Hippocampal formation (tissue), 2 donors: ENCODE results near the gene TRIM75.
"Not testable (repeated sequence)": the region's sequence is repeated elsewhere in the genome, so short reads cannot be mapped to it uniquely, and the experiment has no call there.

Experiments
- DNase-seq, 2 donors: peaks; one replicate each; lab custom pipeline; 2025; lab: John Stamatoyannopoulos, UW

Gene TRIM75

DNA sequence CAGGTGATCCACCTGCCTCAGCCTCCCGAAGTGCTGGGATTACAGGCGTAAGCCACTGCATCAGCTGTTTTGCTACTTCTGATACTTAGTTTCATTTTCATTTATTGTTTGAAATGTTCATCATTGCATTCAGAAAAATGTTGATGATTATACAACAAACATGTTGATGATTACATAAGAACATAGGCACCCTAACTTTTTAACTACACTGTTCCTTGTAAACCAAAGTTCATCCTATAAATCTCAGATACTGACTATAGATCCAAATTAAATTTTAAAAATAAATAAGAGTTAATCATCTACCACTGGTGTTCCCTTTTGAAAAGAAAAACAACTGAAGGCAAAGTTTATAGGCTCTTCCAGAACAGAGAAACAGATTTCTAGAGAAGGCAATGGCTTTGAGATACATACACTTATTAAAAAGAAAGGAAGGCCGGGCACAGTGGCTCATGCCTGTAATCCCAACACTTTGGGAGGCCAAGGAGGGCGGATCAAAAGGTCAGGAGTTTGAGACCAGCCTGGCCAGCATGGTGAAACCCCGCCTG lies 23.4 kb downstream of the TRIM75 start:
- no peak for DNase-seq

DNA sequence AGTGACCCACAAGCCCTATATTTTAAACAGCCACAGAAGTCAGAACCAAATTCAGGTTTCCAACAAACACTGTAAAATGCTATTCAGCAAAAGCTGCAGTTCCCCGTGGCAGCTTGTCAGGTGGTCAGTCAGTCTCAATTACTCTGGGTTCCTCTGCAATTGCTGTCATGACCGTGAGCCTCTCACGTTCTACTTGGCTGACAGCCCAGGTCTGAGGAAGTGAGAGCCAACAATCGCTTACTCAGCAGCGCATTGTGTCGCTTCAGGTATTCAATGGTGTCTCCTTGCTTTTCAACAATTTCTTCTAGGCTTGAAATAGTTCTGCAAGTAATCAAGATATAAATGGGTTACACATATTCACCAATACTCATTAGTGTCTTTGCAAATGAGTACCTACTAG lies 25.8 kb downstream of the TRIM75 start:
- DNase-seq, result no peak

DNA sequence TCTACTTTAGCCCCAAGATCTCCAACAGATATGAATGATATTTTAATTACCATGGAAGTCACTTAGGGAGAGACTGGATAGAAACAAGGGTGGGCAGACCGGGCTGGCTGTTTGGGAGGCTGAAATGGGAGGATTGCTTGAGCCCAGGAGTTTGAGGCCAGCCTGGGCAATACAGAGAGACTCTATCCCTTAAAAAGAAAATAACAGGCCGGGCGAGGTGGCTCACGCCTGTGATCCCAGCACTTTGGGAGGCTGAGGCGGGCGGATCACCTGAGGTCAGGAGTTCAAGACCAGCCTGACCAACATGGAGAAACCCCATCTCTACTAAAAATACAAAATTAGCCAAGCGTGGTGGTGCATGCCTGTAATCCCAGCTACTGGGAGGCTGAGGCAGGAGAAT lies 31.1 kb downstream of the TRIM75 start:
- DNase-seq, result not testable (repeated sequence)

DNA sequence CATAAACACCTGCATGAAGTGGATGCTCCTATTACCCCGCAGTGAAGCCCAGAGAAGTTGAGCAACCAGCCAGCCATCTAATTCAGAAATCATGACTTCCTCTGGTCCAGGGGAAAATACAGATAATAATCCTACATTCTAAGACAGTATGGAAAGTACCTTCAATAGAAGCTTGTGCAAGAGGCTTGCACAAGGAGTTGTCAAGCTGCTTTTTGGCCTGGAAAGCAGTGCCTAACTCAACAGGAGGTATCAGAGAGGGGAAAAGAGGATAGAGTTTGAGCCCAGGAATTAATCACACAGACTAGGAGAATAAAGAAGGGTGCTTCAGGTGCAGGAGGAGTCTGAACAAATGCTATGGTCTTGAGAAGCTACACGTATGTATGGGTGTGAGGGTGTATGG lies 32.3 kb downstream of the TRIM75 start:
- DNase-seq, result no peak

DNA sequence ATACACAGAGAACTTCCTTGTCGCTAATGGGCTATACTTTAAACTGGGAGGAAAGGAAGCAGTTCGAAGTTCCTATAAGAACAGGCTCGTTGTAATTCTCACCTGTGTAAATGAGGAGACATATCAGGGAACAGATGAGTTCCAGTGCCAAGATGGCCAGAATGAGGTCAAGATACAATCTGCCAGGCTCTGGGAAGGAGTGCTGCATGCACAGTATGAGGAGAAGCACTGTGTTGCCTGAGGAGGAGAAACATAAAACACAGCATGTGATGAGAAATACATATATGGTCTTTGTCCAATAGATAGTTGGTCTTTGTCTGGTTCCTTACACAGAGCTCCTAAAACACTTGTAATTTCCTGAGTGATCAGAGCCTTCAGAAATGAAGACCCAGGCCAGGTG lies 34.7 kb downstream of the TRIM75 start:
- no peak for DNase-seq

DNA sequence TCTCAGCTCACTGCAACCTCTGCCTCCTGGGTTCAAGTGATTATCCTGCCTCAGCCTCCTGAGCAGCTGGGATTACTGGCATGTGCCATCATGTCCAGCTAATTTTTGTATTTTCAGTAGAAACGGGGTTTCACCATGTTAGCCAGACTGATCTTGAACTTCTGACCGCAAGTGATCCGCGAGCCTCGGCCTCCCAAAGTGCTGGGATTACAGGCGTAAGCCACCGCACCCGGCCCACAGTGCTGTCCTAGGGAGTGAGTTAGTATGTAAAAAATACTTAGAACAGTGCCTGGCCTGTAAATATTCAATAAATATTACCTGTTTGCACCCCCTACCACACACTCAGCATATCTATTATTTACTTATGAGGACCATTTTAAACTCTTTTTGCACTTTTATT lies 38.5 kb downstream of the TRIM75 start:
- DNase-seq, result not testable (repeated sequence)

DNA sequence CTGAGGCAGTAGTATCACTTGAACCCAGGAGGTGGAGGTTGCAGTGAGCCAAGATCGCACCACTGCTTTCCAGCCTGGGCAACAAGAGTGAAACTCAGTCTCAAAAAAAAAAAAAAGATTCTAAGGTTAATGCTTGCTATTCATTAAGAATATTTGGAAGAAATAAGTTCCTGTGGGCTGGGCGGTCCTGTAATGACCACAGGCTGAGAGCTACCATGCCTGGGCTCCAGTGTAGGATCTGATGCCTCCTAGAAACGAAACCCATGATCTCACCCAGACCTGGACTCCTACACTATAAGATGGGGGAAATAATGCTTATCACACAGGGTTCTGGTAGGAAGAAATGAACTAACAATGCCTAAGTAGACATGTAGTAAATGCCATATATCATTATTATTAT lies 41.2 kb downstream of the TRIM75 start:
- no peak for DNase-seq

DNA sequence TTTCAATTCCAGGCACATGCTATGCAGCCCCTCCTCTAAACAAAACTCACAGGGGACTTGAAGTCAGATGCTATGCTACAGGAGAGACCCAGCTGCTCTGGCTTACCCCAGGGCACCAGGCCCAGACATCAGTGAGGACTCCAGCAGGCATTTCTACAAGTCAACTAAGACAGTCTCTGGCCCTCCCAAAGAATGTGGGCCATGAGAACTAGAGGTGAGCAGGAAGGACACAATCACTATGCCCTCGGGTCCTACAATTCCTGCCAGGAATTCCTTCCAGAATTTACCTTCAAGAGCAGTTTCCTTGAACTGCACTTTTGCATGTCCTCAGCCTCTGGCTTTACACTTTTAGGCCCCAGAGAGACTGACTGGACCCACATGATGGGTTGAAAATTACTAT lies 41.6 kb downstream of the TRIM75 start:
- DNase-seq, result no peak

DNA sequence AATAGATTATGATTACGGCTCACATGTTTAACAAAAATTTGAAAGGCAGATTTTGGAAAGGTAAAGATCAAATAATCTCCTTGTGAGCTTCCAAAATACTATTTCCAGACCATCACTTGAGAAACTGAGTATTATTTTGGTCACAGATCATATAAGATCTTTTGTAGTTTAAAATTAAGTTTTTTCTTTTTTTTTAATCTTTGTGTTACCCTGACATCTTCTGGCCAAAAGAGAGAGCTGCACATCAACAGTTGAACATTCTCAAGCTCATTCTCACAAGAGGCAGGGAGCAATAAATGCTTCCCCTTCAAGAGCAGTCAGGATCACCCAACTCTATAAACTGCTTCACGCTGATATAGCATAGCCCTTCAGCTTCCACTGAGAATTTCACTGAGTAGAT lies 43.1 kb downstream of the TRIM75 start:
- peak in 1 of 2 donors; percentile 37 for DNase-seq

DNA sequence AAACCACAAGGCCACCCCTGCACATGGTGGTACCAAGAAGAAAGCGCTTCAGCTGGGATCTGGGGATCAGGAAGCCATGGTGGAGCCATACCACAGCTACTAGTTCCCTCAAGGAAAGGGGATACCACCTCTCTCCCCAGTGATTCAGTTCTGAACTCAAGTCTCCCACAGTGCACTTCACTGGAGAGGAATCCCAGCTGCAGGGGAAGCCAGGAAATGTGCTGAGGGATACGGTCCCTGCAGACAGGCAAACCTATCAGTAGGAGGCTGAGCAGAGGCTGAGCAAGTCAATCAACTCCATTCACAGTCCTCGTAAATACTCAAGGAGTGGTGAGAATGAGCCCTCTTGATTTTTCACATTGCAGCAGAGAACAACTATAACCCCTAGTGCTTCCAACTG lies 48.0 kb downstream of the TRIM75 start:
- no peak for DNase-seq

DNA sequence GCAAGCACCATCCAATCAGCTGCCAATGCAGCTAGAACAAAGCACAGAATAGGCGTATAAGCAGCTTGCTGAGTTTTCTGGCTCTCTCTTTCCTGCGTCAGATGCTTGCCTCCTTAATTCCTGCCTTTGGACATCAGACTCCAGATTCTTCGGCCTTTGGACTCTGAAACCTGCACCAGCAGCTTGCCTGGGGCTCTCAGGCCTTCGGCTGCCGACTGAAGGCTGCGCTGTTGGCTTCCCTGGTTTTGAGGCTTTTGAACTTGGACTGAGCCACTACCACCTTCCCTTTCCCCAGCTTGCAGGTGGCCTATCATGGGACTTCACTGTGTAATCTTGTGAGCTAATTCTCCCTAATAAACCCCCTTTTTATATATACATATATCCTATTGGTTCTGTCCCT lies 52.9 kb downstream of the TRIM75 start:
- no peak for DNase-seq
